ENCODE data around the gene FAM89B.

DNA sequence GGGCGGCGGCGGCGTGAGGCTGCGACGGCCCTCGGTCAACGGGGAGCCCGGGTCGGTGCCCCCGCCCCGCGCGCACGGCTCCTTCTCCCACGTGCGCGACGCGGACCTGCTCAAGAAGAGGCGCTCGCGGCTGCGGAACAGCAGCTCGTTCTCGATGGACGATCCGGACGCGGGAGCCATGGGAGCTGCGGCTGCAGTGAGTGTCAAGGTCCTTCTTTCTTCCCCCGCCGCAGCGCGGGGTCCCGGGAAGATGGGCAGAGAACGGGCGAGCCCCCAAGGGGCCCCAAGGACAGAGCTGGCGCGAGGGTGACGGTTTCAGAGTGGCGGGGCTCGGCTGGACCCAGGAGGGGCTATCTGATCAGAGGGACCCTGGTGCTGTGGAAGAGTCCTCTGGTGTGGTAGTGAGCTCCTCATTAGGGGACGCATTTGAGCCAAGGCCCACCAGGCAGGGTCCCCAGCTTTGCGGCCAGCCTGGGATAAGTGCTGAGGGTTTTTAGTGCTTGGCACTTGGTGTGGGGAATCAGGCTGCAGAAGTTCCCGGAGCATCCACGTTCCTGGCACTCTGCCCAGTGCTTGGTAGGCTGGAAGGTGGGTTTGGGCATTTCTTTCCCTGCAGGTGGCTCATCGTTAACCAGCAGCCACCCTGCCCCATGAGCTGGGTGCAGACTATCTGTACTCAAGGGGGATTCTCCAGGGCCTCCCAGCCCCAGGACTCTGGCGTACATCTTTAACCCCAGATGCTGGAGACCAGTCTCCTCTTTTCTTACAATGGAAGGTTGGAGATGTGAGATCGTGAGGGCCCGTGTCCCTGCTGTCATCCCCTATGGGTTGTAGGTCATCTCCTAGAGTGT is 13.3 kb downstream of the FAM89B start:
- TF ChIP-seq, protein P1, sequence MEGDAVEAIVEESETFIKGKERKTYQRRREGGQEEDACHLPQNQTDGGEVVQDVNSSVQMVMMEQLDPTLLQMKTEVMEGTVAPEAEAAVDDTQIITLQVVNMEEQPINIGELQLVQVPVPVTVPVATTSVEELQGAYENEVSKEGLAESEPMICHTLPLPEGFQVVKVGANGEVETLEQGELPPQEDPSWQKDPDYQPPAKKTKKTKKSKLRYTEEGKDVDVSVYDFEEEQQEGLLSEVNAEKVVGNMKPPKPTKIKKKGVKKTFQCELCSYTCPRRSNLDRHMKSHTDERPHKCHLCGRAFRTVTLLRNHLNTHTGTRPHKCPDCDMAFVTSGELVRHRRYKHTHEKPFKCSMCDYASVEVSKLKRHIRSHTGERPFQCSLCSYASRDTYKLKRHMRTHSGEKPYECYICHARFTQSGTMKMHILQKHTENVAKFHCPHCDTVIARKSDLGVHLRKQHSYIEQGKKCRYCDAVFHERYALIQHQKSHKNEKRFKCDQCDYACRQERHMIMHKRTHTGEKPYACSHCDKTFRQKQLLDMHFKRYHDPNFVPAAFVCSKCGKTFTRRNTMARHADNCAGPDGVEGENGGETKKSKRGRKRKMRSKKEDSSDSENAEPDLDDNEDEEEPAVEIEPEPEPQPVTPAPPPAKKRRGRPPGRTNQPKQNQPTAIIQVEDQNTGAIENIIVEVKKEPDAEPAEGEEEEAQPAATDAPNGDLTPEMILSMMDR (IDR thresholded peaks at IDR 0.05 in 4 of 5, conservative IDR thresholded peaks at IDR 0.05 in 1 of 5) = no peak
- TF ChIP-seq POLR2A (IDR thresholded peaks at IDR 0.05) = no peak

Data from gastrocnemius medialis (tissue), 4 donors.